RWPE2 (cell line): ENCODE results near the gene PTGR3.

Experiments used
- ATAC-seq: fragments of 200-7000 bp; cut with Tn5 transposase; 3 replicates; pipeline ENCODE4 v1.9.1; 2021; ENCODE audit warnings: low read depth
- DNase-seq: peaks from one replicate; pipeline ENCODE4 v3.0.0-alpha.2; 2020; ENCODE audit warnings: low spot score
- H3K27ac ChIP-seq: fragments of 450-650 bp; 2 replicates; pipeline ENCODE4 v1.5.1; 2017; ENCODE audit warnings: mild to moderate bottlenecking; ENCODE audit not compliant: poor library complexity, severe bottlenecking
- H3K27me3 ChIP-seq: fragments of 250-450 bp; sonication (Bioruptor Pico); 2 replicates; pipeline ENCODE4 v1.5.1; 2021; ENCODE audit warnings: mild to moderate bottlenecking, moderate library complexity; ENCODE audit not compliant: insufficient read depth, poor library complexity, severe bottlenecking
- H3K36me3 ChIP-seq: fragments of 250-450 bp; sonication (Bioruptor Pico); 2 replicates; pipeline ENCODE4 v1.5.1; 2020; ENCODE audit warnings: low read depth, mild to moderate bottlenecking, moderate library complexity
- H3K4me1 ChIP-seq: fragments of 250-450 bp; sonication (Bioruptor Pico); 2 replicates; pipeline ENCODE4 v1.5.1; 2021; ENCODE audit warnings: mild to moderate bottlenecking, moderate library complexity; ENCODE audit not compliant: insufficient read depth, poor library complexity, severe bottlenecking
- H3K4me3 ChIP-seq: fragments of 250-450 bp; sonication (Bioruptor Pico); 2 replicates; pipeline ENCODE4 v1.5.1; 2021; ENCODE audit warnings: mild to moderate bottlenecking, moderate library complexity; ENCODE audit not compliant: severe bottlenecking
- H3K9me3 ChIP-seq: fragments of 250-450 bp; sonication (Bioruptor Pico); 2 replicates; pipeline ENCODE4 v1.5.1; 2021; ENCODE audit warnings: mild to moderate bottlenecking, moderate library complexity; ENCODE audit not compliant: severe bottlenecking
- CTCF ChIP-seq: fragments of 450-650 bp; IDR thresholded peaks from one replicate; pipeline ENCODE4 v1.5.1; 2017; ENCODE audit warnings: mild to moderate bottlenecking, moderate library complexity; ENCODE audit not compliant: poor library complexity, severe bottlenecking

PTGR3 gene

GRCh38 chr18:75168619-75169018, 40.3 kb downstream of the PTGR3 start:
- no peaks in the 10 kb centered on the region for H3K9me3 ChIP-seq
- no peak for DNase-seq
- H3K27ac ChIP-seq = no peak overlapping the region
- H3K4me1 ChIP-seq = no peaks in the 10 kb centered on the region
- no peaks in the 10 kb centered on the region for H3K36me3 ChIP-seq
- TF ChIP-seq CTCF = no peak
- H3K27me3 ChIP-seq = peaks cover 15% of the 10 kb centered on the region
- no peak overlapping the region for H3K4me3 ChIP-seq
- no peak for ATAC-seq

GRCh38 chr18:75167759-75168618, 41.0 kb downstream of the PTGR3 start:
- H3K4me1 ChIP-seq = no peaks in the 10 kb centered on the region
- TF ChIP-seq CTCF = no peak
- no peak overlapping the region for H3K27ac ChIP-seq
- peaks cover 15% of the 10 kb centered on the region for H3K27me3 ChIP-seq
- H3K9me3 ChIP-seq = no peaks in the 10 kb centered on the region
- no peaks in the 10 kb centered on the region for H3K36me3 ChIP-seq
- DNase-seq (no peak), ATAC-seq (peak; percentile 29; the same call in 1 of the 3 replicates)
- H3K4me3 ChIP-seq = no peak overlapping the region

GRCh38 chr18:75167137-75167536, 41.8 kb downstream of the PTGR3 start:
- TF ChIP-seq CTCF = no peak
- Histone ChIP-seq H3K4me3 (no peak overlapping the region), H3K36me3 (no peaks in the 10 kb centered on the region), H3K9me3 (no peaks in the 10 kb centered on the region), H3K27me3 (peaks cover 15% of the 10 kb centered on the region), H3K27ac (no peak overlapping the region), H3K4me1 (no peaks in the 10 kb centered on the region)
- DNase-seq (no peak), ATAC-seq (no peak)

GRCh38 chr18:75165926-75166325, 43.0 kb downstream of the PTGR3 start:
- no peak overlapping the region for H3K4me3 ChIP-seq
- H3K27ac ChIP-seq = no peak overlapping the region
- ATAC-seq (no peak), DNase-seq (no peak)
- TF ChIP-seq CTCF = no peak
- no peaks in the 10 kb centered on the region for H3K4me1 ChIP-seq
- H3K27me3 ChIP-seq = peaks cover 15% of the 10 kb centered on the region
- H3K9me3 ChIP-seq = no peaks in the 10 kb centered on the region
- H3K36me3 ChIP-seq = no peaks in the 10 kb centered on the region

- H3K4me3 ChIP-seq = no peak overlapping the region
- no peak for TF ChIP-seq CTCF
- ATAC-seq (no peak), DNase-seq (no peak)
- no peaks in the 10 kb centered on the region for H3K36me3 ChIP-seq
- no peaks in the 10 kb centered on the region for H3K9me3 ChIP-seq
- peaks cover 24% of the 10 kb centered on the region for H3K27me3 ChIP-seq
- H3K27ac ChIP-seq = no peak overlapping the region
- no peaks in the 10 kb centered on the region for H3K4me1 ChIP-seq
Measured at GRCh38 chr18:75164479-75164878, 44.5 kb downstream of the PTGR3 start.
